Measurements from ENCODE around the gene BCOR.

- TF ChIP-seq CTCF (conservative IDR thresholded peaks at IDR 0.05) (no peak), EZH2 (IDR thresholded peaks at IDR 0.05; ENCODE audit: low read depth) (no peak)
These were observed 6.8 kb downstream of the BCOR start for GRCh38 chrX:40090961-40091360.

Data from PC-9 (cell line).